ENCODE results near the gene ZDHHC20. TPM values are rescaled to one million over a fixed set of nuclear protein-coding genes. Genes with fewer than 3 reads are reported as not detected.

Gene ZDHHC20
- total RNA-seq, 1 donor from 2014 or later = 49.2 TPM

- TF ChIP-seq CTCF (conservative IDR thresholded peaks at IDR 0.05; ENCODE audit: low read depth, low read length) = no peak
- DNase-seq (ENCODE audit: low read depth) = no peak
- H3K4me3 ChIP-seq (ENCODE audit: low read depth, low read length) = no peak overlapping the region
These were observed 93.5 kb downstream of the ZDHHC20 start for GRCh38 chr13:21365574-21365973.

GRCh38 chr13:21364916-21365315 is 94.2 kb downstream of the ZDHHC20 start:
- DNase-seq (ENCODE audit: low read depth) = no peak
- no peak overlapping the region for H3K4me3 ChIP-seq (ENCODE audit: low read depth, low read length)
- TF ChIP-seq CTCF (conservative IDR thresholded peaks at IDR 0.05; ENCODE audit: low read depth, low read length) = no peak

GRCh38 chr13:21364357-21364756 is 94.7 kb downstream of the ZDHHC20 start:
- no peak for TF ChIP-seq CTCF (conservative IDR thresholded peaks at IDR 0.05; ENCODE audit: low read depth, low read length)
- DNase-seq (ENCODE audit: low read depth) = no peak
- H3K4me3 ChIP-seq (ENCODE audit: low read depth, low read length) = no peak overlapping the region

- no peak overlapping the region for H3K4me3 ChIP-seq (ENCODE audit: low read depth, low read length)
- no peak for TF ChIP-seq CTCF (conservative IDR thresholded peaks at IDR 0.05; ENCODE audit: low read depth, low read length)
- DNase-seq (ENCODE audit: low read depth) = no peak
These were observed 96.4 kb downstream of the ZDHHC20 start for GRCh38 chr13:21362741-21363140.

GRCh38 chr13:21361706-21362105 is 97.4 kb downstream of the ZDHHC20 start:
- no peak for DNase-seq (ENCODE audit: low read depth)
- TF ChIP-seq CTCF (conservative IDR thresholded peaks at IDR 0.05; ENCODE audit: low read depth, low read length) = no peak
- H3K4me3 ChIP-seq (ENCODE audit: low read depth, low read length) = no peak overlapping the region

- no peak overlapping the region for H3K4me3 ChIP-seq (ENCODE audit: low read depth, low read length)
- DNase-seq (ENCODE audit: low read depth) = no peak
- no peak for TF ChIP-seq CTCF (conservative IDR thresholded peaks at IDR 0.05; ENCODE audit: low read depth, low read length)
These were observed 98.0 kb downstream of the ZDHHC20 start for GRCh38 chr13:21361123-21361522.

- no peak overlapping the region for H3K4me3 ChIP-seq (ENCODE audit: low read depth, low read length)
- no peak for DNase-seq (ENCODE audit: low read depth)
- TF ChIP-seq CTCF (conservative IDR thresholded peaks at IDR 0.05; ENCODE audit: low read depth, low read length) = no peak
These were observed 98.6 kb downstream of the ZDHHC20 start for GRCh38 chr13:21360463-21360862.
